HS-5 (cell line): Measurements from ENCODE around the gene KCNK10.
A peak's percentile ranks its signal among the peaks of the same experiment; 100 is the strongest.

Experiments
- DNase-seq: peaks from one replicate; pipeline ENCODE4 v3.0.0-alpha.2; 2012; ENCODE audit warnings: low read depth

Gene KCNK10

DNA sequence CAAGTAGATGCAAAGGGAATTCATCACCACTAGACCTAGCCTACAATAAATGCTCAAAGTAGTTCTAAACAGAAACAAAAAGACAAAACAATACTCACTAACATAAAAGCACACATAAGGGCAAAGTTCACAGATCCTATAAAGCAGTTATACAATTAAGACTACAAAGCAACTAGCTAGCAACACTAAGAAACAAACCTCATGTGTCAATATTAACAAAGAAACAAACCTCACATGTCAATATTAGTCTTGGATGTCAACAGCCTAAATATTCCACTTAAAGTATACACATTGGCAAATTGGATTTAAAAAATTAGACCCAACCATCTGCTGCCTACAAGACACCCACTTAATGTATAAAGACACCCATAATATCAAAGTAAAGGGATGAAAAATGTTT lies 152.7 kb downstream of the KCNK10 start:
- no peak for DNase-seq

- DNase-seq = no peak
Measured at GRCh38 chr14:88168498-88169165, 154.4 kb downstream of the KCNK10 start.

- no peak for DNase-seq
Measured at GRCh38 chr14:88168025-88168424, 155.0 kb downstream of the KCNK10 start.

- DNase-seq = peak; percentile 24
Measured at GRCh38 chr14:88166616-88167015, 156.5 kb downstream of the KCNK10 start.

DNA sequence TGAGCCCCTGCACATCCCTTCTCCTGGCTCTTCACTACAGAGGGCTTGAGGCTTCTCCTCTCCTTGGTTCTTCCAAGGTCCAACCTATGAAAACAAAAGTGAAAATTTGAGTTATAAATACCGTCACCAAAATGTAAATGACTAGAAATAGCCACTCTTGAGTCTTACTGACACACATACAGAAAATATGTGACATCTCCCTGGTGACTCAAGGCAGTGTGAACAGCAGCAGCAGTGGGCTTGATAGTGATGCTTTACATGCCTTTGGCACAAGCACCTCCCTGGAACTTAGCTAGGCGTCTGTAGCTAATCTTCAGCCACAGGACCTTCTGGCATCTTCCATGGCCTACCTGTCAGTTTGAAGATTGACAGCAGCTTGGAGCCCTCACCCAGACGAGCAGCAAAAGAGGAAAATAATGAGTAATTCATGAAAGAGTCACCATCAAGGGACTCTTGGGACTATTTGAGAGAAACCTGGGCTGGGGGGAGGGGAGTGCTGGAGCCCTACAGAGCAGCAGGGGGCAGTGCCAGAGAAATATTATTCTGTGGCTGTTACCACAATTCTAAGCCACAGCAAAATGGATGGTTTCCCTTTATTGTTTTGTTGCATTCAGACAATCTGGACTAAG lies 158.0 kb downstream of the KCNK10 start:
- no peak for DNase-seq

- DNase-seq = no peak
Measured at GRCh38 chr14:88163731-88164255, 159.3 kb downstream of the KCNK10 start.

DNA sequence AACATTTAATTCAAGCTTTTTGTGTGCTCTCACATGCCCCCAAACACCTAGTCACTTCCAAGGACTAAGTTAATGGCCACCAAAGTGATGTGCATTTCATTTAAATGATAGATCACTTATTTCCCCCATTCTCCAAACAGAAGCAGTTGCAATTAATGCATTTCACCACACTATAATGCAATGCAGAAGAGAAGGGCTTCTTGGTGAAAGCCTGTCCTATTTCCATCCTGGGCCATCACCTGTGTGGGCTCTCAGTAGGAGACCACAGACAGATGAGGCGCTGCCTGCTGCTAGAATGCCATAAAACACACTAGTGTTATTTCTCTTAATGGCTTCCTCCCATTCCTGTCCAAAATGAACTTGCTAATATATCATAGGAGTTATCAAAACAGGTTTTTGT lies 166.9 kb downstream of the KCNK10 start:
- DNase-seq = no peak

- no peak for DNase-seq
Measured at GRCh38 chr14:88154926-88155325, 168.1 kb downstream of the KCNK10 start.

- DNase-seq = no peak
Measured at GRCh38 chr14:88154321-88154720, 168.7 kb downstream of the KCNK10 start.

- no peak for DNase-seq
Measured at GRCh38 chr14:88146881-88147649, 176.0 kb downstream of the KCNK10 start.

- DNase-seq = no peak
Measured at GRCh38 chr14:88143810-88144209, 179.3 kb downstream of the KCNK10 start.

- no peak for DNase-seq
Measured at GRCh38 chr14:88142997-88143396, 180.1 kb downstream of the KCNK10 start.

- no peak for DNase-seq
Measured at GRCh38 chr14:88140874-88141273, 182.2 kb downstream of the KCNK10 start.

- no peak for DNase-seq
Measured at GRCh38 chr14:88137327-88137726, 185.7 kb downstream of the KCNK10 start.
